Activated CD4-positive, alpha-beta T cell treated with anti-CD3 and anti-CD28 coated beads for 36 hours (primary cell): Measurements from ENCODE around the gene PARPBP. TPM values are rescaled to one million over a fixed set of nuclear protein-coding genes. Genes with fewer than 3 reads are reported as not detected.
"Not testable (repeated sequence)": the region's sequence is repeated elsewhere in the genome, so short reads cannot be mapped to it uniquely, and the experiment has no call there.

ENCODE experiments used
- ATAC-seq: fragments of 200-7000 bp; cut with Tn5 transposase; one replicate; pipeline ENCODE4 v1.10.0; 2021; ENCODE audit warnings: mild to moderate bottlenecking, moderate library complexity
- CTCF ChIA-PET: fragments of 350-600 bp; sonication (Branson Sonifier 250); formaldehyde crosslinking; loops from one replicate; lab custom pipeline; 2021; ENCODE audit warnings: antibody characterized with exemption; lab: Charles Lee
- POLR2A ChIA-PET: fragments of 350-600 bp; sonication (Branson Sonifier 250); formaldehyde crosslinking; loops from one replicate; lab custom pipeline; 2021; ENCODE audit warnings: antibody characterized with exemption, inconsistent platforms; lab: Charles Lee
- DNase-seq: peaks from one replicate; pipeline ENCODE4 v3.0.0-alpha.2; 2020
- H3K27ac Mint-ChIP-seq: one replicate; pipeline ENCODE4 v1.8.0; 2021; ENCODE audit warnings: mixed read lengths
- H3K27me3 Mint-ChIP-seq: one replicate; pipeline ENCODE4 v1.8.0; 2021; ENCODE audit warnings: mixed read lengths
- H3K36me3 Mint-ChIP-seq: one replicate; pipeline ENCODE4 v1.8.0; 2021; ENCODE audit warnings: low read depth, mixed read lengths
- H3K4me1 Mint-ChIP-seq: one replicate; pipeline ENCODE4 v1.8.0; 2021; ENCODE audit warnings: mixed read lengths
- H3K4me3 Mint-ChIP-seq: one replicate; pipeline ENCODE4 v1.8.0; 2021; ENCODE audit warnings: mild to moderate bottlenecking, moderate library complexity, mixed read lengths
- H3K9me3 Mint-ChIP-seq: one replicate; pipeline ENCODE4 v1.8.0; 2021; ENCODE audit warnings: low read depth, mixed read lengths
- intact Hi-C, 2 experiments: fragments of 100-400 bp; cut with DNase I in 1 of 2; cut with micrococcal nuclease in 1 of 2; formaldehyde crosslinking; loops; one replicate each; pipeline versions ENCODE4 v1.14.2 to v1.15.1; 2022 to 2024; cut with DNase I, micrococcal nuclease
- total RNA-seq, 2 experiments: library from RNA; stranded (reverse); gene quantifications; one replicate each; pipeline ENCODE4 v1.2.3, GENCODE V29; 2021

The PARPBP gene
- total RNA-seq, 2 experiments from 2014 or later, result 21.7 to 26.4 TPM

GRCh38 chr12:102114212-102114611 is 5.8 kb upstream of the PARPBP start:
- no peaks in the 10 kb centered on the region for H3K27me3 Mint-ChIP-seq
- CTCF ChIA-PET, result no interaction called here

GRCh38 chr12:102116392-102116791 is 3.6 kb upstream of the PARPBP start:
- H3K4me3 Mint-ChIP-seq, result no peak overlapping the region
- H3K9me3 Mint-ChIP-seq, result no peaks in the 10 kb centered on the region
- ChIA-PET POLR2A (no interaction called here), CTCF (no interaction called here)
- H3K27me3 Mint-ChIP-seq, result no peaks in the 10 kb centered on the region
- H3K27ac Mint-ChIP-seq, result no peak overlapping the region
- H3K36me3 Mint-ChIP-seq, result peaks cover 41% of the 10 kb centered on the region
- peaks cover 11% of the 10 kb centered on the region for H3K4me1 Mint-ChIP-seq
- intact Hi-C loops, result no loop called here
- DNase-seq (no peak), ATAC-seq (no peak)

More at GRCh38 chr12:102114212-102114611, 5.8 kb upstream of the PARPBP start:
- DNase-seq (no peak), ATAC-seq (no peak)
- H3K4me1 Mint-ChIP-seq, result peaks cover 11% of the 10 kb centered on the region
- intact Hi-C loops, result no loop called here
- H3K9me3 Mint-ChIP-seq, result no peaks in the 10 kb centered on the region
- no peak overlapping the region for H3K27ac Mint-ChIP-seq
- peaks cover 53% of the 10 kb centered on the region for H3K36me3 Mint-ChIP-seq
- no peak overlapping the region for H3K4me3 Mint-ChIP-seq
- POLR2A ChIA-PET, result no interaction called here

- Mint-ChIP-seq H3K27me3 (no peaks in the 10 kb centered on the region), H3K36me3 (peaks cover 32% of the 10 kb centered on the region), H3K4me1 (peaks cover 19% of the 10 kb centered on the region), H3K27ac (no peak overlapping the region), H3K9me3 (no peaks in the 10 kb centered on the region), H3K4me3 (peak overlapping the region; percentile 95)
- DNase-seq (no peak), ATAC-seq (no peak)
- intact Hi-C loops, result no loop called here
- ChIA-PET CTCF (interaction anchor here (0.6 kb wide), 1 partner anchor 648 kb away, joined by 8 read pairs; no protein-coding TSS in a partner anchor), POLR2A (interaction anchor here (0.6 kb wide), 2 partner anchors 11 to 721 kb away, joined by 3 read pairs; no protein-coding TSS in a partner anchor)
These were observed 1.1 kb upstream of the PARPBP start for GRCh38 chr12:102118874-102119273.

GRCh38 chr12:102120564-102120873 is 536 bp downstream of the PARPBP start:
- H3K4me3 Mint-ChIP-seq, result peak overlapping the region; percentile 95
- ChIA-PET POLR2A (no interaction called here), CTCF (interaction anchor here (0.6 to 1.2 kb wide), 2 partner anchors 9 to 49 kb away, joined by 3 read pairs; no protein-coding TSS in a partner anchor)
- ATAC-seq (no peak), DNase-seq (no peak)
- H3K27me3 Mint-ChIP-seq, result no peaks in the 10 kb centered on the region
- peak overlapping the region; percentile 95 for H3K27ac Mint-ChIP-seq
- intact Hi-C loops, result loop anchor here (1.0 to 10.0 kb wide), 5 partner anchors 58 to 1856 kb away; partner anchors contain the start of genes DEPDC4 (in 1 of the 2), DRAM1 (in 1 of the 2), GNPTAB (in 1 of the 2) and SCYL2 (in 1 of the 2)
- peaks cover 19% of the 10 kb centered on the region for H3K4me1 Mint-ChIP-seq
- H3K36me3 Mint-ChIP-seq, result peaks cover 36% of the 10 kb centered on the region
- H3K9me3 Mint-ChIP-seq, result no peaks in the 10 kb centered on the region

- H3K27me3 Mint-ChIP-seq, result no peaks in the 10 kb centered on the region
- peaks cover 19% of the 10 kb centered on the region for H3K4me1 Mint-ChIP-seq
- H3K27ac Mint-ChIP-seq, result peak overlapping the region; percentile 95
- intact Hi-C loops, result loop anchor here (1.0 to 10.0 kb wide), 5 partner anchors 59 to 1856 kb away; partner anchors contain the start of genes DEPDC4 (in 1 of the 2), DRAM1 (in 1 of the 2), GNPTAB (in 1 of the 2) and SCYL2 (in 1 of the 2)
- ATAC-seq, result no peak
- POLR2A ChIA-PET, result no interaction called here
- peaks cover 36% of the 10 kb centered on the region for H3K36me3 Mint-ChIP-seq
- CTCF ChIA-PET, result interaction anchor here (0.6 to 1.2 kb wide), 3 partner anchors 10 to 203 kb away, joined by 3 read pairs; no protein-coding TSS in a partner anchor
- H3K9me3 Mint-ChIP-seq, result no peaks in the 10 kb centered on the region
- peak overlapping the region; percentile 95 for H3K4me3 Mint-ChIP-seq
- DNase-seq, result peak; percentile 23
These were observed 903 bp downstream of the PARPBP start for GRCh38 chr12:102120886-102121285.

GRCh38 chr12:102121328-102121727 is 1.3 kb downstream of the PARPBP start:
- CTCF ChIA-PET, result interaction anchor here (0.6 to 1.9 kb wide), 3 partner anchors 23 to 203 kb away, joined by 3 to 4 read pairs (median 3); no protein-coding TSS in a partner anchor

GRCh38 chr12:102130720-102131119 is 10.7 kb downstream of the PARPBP start:
- H3K4me3 Mint-ChIP-seq, H3K27me3 Mint-ChIP-seq, H3K4me1 Mint-ChIP-seq, CTCF ChIA-PET, H3K9me3 Mint-ChIP-seq, intact Hi-C loops, H3K27ac Mint-ChIP-seq, ATAC-seq, DNase-seq: not testable (repeated sequence)
- POLR2A ChIA-PET, result interaction anchor here (0.6 kb wide), 1 partner anchor 621 kb away, joined by 3 read pairs; no protein-coding TSS in a partner anchor
- H3K36me3 Mint-ChIP-seq, result peaks cover 31% of the 10 kb centered on the region

More at GRCh38 chr12:102121328-102121727, 1.3 kb downstream of the PARPBP start:
- Mint-ChIP-seq H3K27ac (peak overlapping the region; percentile 95), H3K4me3 (peak overlapping the region; percentile 95), H3K36me3 (peaks cover 34% of the 10 kb centered on the region), H3K4me1 (peaks cover 19% of the 10 kb centered on the region)
- POLR2A ChIA-PET, DNase-seq, H3K27me3 Mint-ChIP-seq, H3K9me3 Mint-ChIP-seq, ATAC-seq: not testable (repeated sequence)
- intact Hi-C loops, result loop anchor here in 1 of 2 experiments (2.0 to 10.0 kb wide), 2 partner anchors 291 to 1857 kb away; partner anchors contain the start of genes DEPDC4, GNPTAB and SCYL2

- not testable (repeated sequence) for H3K9me3 Mint-ChIP-seq
These were observed 11.5 kb downstream of the PARPBP start for GRCh38 chr12:102131442-102131841.

GRCh38 chr12:102137619-102138018 is 17.6 kb downstream of the PARPBP start:
- ATAC-seq, DNase-seq, H3K4me3 Mint-ChIP-seq, H3K4me1 Mint-ChIP-seq, H3K27me3 Mint-ChIP-seq, POLR2A ChIA-PET, intact Hi-C loops, H3K27ac Mint-ChIP-seq, H3K9me3 Mint-ChIP-seq: not testable (repeated sequence)
- CTCF ChIA-PET, result interaction anchor here (0.6 kb wide), 1 partner anchor 418 kb away, joined by 3 read pairs; no protein-coding TSS in a partner anchor
- peaks cover 32% of the 10 kb centered on the region for H3K36me3 Mint-ChIP-seq

More at GRCh38 chr12:102131442-102131841, 11.5 kb downstream of the PARPBP start:
- H3K4me1 Mint-ChIP-seq, intact Hi-C loops, H3K27ac Mint-ChIP-seq, H3K4me3 Mint-ChIP-seq, CTCF ChIA-PET, H3K27me3 Mint-ChIP-seq, POLR2A ChIA-PET, ATAC-seq, DNase-seq: not testable (repeated sequence)
- H3K36me3 Mint-ChIP-seq, result peaks cover 27% of the 10 kb centered on the region

- H3K9me3 Mint-ChIP-seq, H3K27me3 Mint-ChIP-seq, H3K27ac Mint-ChIP-seq, ATAC-seq, H3K4me3 Mint-ChIP-seq, CTCF ChIA-PET, DNase-seq, H3K4me1 Mint-ChIP-seq, intact Hi-C loops: not testable (repeated sequence)
- POLR2A ChIA-PET, result interaction anchor here (0.6 kb wide), 1 partner anchor 137 kb away, joined by 6 read pairs; no protein-coding TSS in a partner anchor
- peaks cover 21% of the 10 kb centered on the region for H3K36me3 Mint-ChIP-seq
These were observed 22.9 kb downstream of the PARPBP start for GRCh38 chr12:102142866-102143373.

- intact Hi-C loops, result no loop called here
- Mint-ChIP-seq H3K36me3 (peaks cover 14% of the 10 kb centered on the region), H3K4me3 (no peak overlapping the region), H3K9me3 (peaks cover 4% of the 10 kb centered on the region), H3K27ac (no peak overlapping the region), H3K4me1 (peaks cover 9% of the 10 kb centered on the region), H3K27me3 (no peaks in the 10 kb centered on the region)
- POLR2A ChIA-PET, result no interaction called here
- CTCF ChIA-PET, result no interaction called here
- DNase-seq (no peak), ATAC-seq (no peak)
These were observed 24.2 kb downstream of the PARPBP start for GRCh38 chr12:102144221-102144620.
